Memory B cell (primary cell): ENCODE data around the gene HPCAL1.

ENCODE experiments used
- ATAC-seq: fragments of 150-1000 bp; cut with Tn5 transposase; 2 replicates; pipeline ENCODE4 v1.10.0; 2021; ENCODE audit warnings: low read depth, mild to moderate bottlenecking, moderate library complexity
- DNase-seq, 2 donors: peaks; one replicate each; pipeline ENCODE4 v3.0.0; 2022; ENCODE audit warnings: low spot score in 2 of 2
- H3K27ac Mint-ChIP-seq: one replicate; pipeline ENCODE4 v1.8.0; 2022; ENCODE audit warnings: mild to moderate bottlenecking, moderate library complexity, mixed read lengths
- H3K27me3 Mint-ChIP-seq: one replicate; pipeline ENCODE4 v1.8.0; 2022; ENCODE audit warnings: mixed read lengths
- H3K36me3 Mint-ChIP-seq: one replicate; pipeline ENCODE4 v1.8.0; 2022; ENCODE audit warnings: mild to moderate bottlenecking, mixed read lengths
- H3K4me1 Mint-ChIP-seq: one replicate; pipeline ENCODE4 v1.8.0; 2022; ENCODE audit warnings: mixed read lengths
- H3K4me3 Mint-ChIP-seq: one replicate; pipeline ENCODE4 v1.8.0; 2022; ENCODE audit warnings: mild to moderate bottlenecking, moderate library complexity, mixed read lengths
- H3K9me3 Mint-ChIP-seq: one replicate; pipeline ENCODE4 v1.8.0; 2022; ENCODE audit warnings: mixed read lengths

Gene HPCAL1

DNA sequence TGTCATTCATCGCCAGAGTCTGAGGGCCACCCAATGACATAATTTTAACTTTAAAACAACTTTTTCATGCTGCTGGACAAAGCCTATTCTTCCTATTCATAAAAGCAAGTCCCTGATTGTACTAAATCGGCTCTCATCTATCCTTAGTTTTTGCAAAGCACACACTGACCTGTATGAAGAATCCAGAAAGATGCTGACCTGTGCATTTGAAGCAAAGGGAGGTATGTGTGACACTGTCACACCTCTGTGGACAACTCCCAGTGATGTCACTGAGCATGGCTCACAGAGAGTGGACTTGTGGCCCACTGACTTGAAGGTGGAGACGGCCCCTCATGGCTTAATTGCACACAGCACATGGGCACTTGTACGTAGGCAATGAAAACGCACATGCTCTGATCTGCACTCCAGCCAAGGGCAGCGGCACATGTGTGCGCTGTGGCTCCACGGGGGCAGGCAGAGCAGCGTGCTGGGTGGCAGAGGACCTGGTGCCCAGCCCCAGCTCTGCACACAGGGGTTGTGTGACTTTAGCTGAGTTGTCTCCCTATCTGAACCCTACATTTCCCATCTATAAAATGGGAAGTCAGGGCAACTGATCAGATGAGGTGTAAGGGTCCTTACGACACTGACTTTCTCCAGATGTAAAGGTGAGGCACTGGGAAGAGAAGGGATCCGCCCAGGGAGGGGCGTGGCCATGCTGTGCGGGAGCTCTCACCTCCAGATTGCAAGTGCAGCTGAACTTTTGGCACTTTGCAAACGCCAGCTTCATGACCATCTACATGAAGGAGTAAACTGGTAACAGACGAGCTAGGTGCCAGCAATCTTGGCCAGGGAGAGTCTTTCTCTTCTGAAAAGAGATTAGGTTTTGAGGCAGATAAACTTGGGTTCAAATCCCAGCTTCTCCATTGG is 159.7 kb downstream of the HPCAL1 start:
- ATAC-seq (no peak), DNase-seq (no peak)

DNA sequence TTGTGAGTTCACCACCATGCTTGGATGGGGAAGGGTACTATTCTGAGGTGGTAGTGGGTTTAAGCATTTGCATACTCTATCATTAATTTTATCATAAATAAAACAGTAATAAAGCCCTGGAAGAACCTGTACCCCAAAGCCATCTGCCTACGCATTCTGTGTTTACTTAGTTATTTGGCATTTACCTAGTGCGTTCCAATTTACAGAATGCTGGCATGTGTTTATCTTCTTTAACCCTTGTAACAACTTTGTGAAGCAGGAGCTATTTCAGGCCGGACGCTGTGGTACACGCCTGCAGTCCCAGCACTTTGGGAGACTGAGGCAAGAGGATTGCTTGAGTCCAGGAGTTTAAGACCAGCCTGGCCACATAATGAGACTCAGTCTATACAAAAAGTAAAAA is 163.2 kb downstream of the HPCAL1 start:
- peaks cover 5% of the 10 kb centered on the region for H3K27me3 Mint-ChIP-seq
- ATAC-seq, result no peak
- H3K36me3 Mint-ChIP-seq, result no peaks in the 10 kb centered on the region
- DNase-seq, result no peak
- H3K4me1 Mint-ChIP-seq, result no peaks in the 10 kb centered on the region
- no peaks in the 10 kb centered on the region for H3K9me3 Mint-ChIP-seq
- no peak overlapping the region for H3K27ac Mint-ChIP-seq
- no peak overlapping the region for H3K4me3 Mint-ChIP-seq

More for the DNA sequence above, 159.7 kb downstream of the HPCAL1 start:
- H3K9me3 Mint-ChIP-seq, result no peaks in the 10 kb centered on the region
- H3K36me3 Mint-ChIP-seq, result no peaks in the 10 kb centered on the region
- no peak overlapping the region for H3K4me3 Mint-ChIP-seq
- H3K4me1 Mint-ChIP-seq, result no peaks in the 10 kb centered on the region
- H3K27ac Mint-ChIP-seq, result no peak overlapping the region
- peaks cover 7% of the 10 kb centered on the region for H3K27me3 Mint-ChIP-seq

DNA sequence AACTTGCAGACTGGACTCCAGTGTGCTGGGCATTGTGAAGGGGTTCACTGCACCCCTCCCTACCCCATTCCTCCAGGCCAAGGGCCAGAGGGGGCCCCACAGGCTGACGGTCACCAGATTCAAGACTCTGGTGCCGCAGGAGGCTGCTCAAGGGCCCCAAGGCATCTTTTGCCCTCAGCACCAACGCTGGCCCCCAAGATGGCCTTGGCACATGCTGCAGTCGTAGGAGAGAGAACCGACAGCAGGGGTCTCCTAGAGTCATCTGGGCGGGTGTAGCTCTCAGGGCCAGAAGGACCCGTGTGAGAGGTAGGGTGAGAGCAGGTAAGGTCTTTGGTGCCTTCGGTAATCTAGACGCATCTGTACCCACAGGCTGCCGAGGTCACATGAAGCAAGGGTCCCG is 164.1 kb downstream of the HPCAL1 start:
- DNase-seq (no peak), ATAC-seq (no peak)
- H3K4me1 Mint-ChIP-seq, result no peaks in the 10 kb centered on the region
- H3K9me3 Mint-ChIP-seq, result no peaks in the 10 kb centered on the region
- H3K27ac Mint-ChIP-seq, result no peak overlapping the region
- no peaks in the 10 kb centered on the region for H3K36me3 Mint-ChIP-seq
- no peak overlapping the region for H3K4me3 Mint-ChIP-seq
- peaks cover 5% of the 10 kb centered on the region for H3K27me3 Mint-ChIP-seq

DNA sequence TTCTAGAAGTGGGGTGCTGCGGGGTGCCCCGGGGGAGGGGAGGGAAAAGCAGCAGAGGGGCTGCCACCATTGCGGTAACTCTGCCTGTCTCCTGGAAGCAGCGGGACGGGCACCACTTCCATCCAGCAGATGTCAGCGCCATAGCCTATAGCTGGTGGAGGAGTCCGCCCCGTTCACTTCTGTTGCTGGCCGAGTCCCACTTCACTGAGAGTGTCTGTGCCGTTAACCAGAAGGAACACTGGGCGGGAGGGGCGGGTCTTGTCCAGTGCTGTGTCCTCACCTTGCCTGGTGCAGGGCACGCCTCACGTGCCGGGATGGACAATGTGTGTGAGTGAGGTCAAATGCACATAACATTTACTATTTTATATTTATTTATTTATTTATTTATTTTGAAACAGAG is 164.7 kb downstream of the HPCAL1 start:
- no peaks in the 10 kb centered on the region for H3K9me3 Mint-ChIP-seq
- no peak overlapping the region for H3K27ac Mint-ChIP-seq
- H3K36me3 Mint-ChIP-seq, result no peaks in the 10 kb centered on the region
- H3K4me3 Mint-ChIP-seq, result no peak overlapping the region
- ATAC-seq (no peak), DNase-seq (no peak)
- no peaks in the 10 kb centered on the region for H3K4me1 Mint-ChIP-seq
- peaks cover 3% of the 10 kb centered on the region for H3K27me3 Mint-ChIP-seq

DNA sequence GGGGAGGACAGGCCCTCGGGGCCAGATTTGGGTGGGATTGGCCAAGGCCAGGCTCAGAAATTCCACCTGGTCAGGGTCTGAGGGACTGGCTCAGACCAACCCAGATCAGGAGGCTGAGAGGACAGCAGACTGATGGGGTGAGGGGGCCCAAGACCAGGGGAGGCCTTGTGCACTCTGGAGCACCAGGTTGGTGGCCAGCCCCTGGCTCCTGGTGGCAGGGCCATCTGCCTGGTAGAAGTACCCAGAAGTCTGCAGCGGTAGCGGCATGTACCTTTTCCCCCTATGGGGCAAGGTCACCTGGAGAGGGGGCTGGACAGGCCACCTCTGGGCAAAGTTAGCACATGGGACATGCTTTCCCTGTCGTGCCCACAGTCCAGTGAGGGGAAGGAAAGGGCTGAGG is 166.6 kb downstream of the HPCAL1 start:
- H3K36me3 Mint-ChIP-seq, result no peaks in the 10 kb centered on the region
- DNase-seq (no peak), ATAC-seq (no peak)
- no peaks in the 10 kb centered on the region for H3K9me3 Mint-ChIP-seq
- H3K4me1 Mint-ChIP-seq, result no peaks in the 10 kb centered on the region
- H3K4me3 Mint-ChIP-seq, result no peak overlapping the region
- no peak overlapping the region for H3K27ac Mint-ChIP-seq
- H3K27me3 Mint-ChIP-seq, result peaks cover 1% of the 10 kb centered on the region

DNA sequence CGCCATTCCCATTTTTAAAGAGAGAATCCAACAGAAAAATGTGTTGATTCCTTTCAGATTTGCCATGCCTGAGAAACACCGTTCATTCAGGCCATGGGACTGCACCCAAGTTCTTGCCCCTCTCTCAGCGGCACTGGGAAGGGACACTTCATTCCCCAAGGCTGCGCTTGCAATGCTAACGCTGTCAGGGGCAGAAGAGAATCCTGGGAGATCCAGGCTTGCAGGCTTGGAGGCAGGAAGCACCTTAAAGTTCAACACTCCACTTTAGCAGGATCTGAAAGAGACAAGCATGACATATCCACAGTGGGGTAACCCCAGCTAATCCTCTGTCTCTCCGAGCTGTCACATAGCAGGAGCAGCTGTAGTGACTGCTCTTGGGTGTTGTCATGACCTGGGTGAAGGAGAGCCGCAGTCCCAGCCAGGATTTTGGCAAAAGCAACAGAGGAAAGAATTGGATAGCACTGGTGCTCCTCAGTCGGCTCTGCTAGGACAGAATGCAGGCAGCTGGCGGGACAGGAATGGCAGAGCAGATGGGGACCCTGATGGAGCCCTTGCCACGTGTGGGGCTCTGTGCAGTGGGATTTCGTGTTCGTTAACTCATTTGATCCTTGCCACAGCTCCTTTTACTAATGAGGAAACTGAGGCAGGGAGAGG is 167.4 kb downstream of the HPCAL1 start:
- Mint-ChIP-seq H3K9me3 (no peaks in the 10 kb centered on the region), H3K4me3 (no peak overlapping the region), H3K27me3 (peaks cover 1% of the 10 kb centered on the region), H3K27ac (no peak overlapping the region), H3K4me1 (no peaks in the 10 kb centered on the region), H3K36me3 (no peaks in the 10 kb centered on the region)
- DNase-seq (no peak), ATAC-seq (no peak)

DNA sequence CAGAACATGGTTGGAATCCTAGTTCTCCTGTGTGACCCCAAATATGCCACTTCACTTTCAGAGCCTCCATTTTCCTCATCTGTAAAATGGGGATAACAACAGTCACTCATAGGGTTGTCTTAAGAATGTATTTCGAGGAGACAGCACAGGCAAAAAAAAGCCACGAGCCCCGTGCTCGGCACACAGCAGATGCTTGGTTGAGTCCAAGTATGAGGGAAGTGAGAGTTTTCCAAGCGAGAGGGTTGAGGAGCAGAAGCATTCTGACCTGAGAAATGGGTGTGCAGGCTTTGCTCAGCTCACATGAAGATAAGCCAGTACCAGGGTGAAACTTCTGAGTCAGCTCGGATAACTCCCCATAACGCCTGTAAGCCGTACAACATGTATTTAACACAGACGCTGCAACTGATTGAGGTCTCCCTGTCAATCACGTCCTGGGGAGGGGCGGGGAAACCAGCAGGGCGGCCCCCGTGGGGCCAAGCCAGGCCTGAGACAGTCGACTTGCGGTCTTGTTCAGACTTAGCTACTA is 168.4 kb downstream of the HPCAL1 start:
- H3K9me3 Mint-ChIP-seq, result no peaks in the 10 kb centered on the region
- peaks cover 1% of the 10 kb centered on the region for H3K27me3 Mint-ChIP-seq
- H3K36me3 Mint-ChIP-seq, result no peaks in the 10 kb centered on the region
- ATAC-seq (no peak), DNase-seq (no peak)
- no peak overlapping the region for H3K27ac Mint-ChIP-seq
- H3K4me3 Mint-ChIP-seq, result no peak overlapping the region
- H3K4me1 Mint-ChIP-seq, result no peaks in the 10 kb centered on the region

DNA sequence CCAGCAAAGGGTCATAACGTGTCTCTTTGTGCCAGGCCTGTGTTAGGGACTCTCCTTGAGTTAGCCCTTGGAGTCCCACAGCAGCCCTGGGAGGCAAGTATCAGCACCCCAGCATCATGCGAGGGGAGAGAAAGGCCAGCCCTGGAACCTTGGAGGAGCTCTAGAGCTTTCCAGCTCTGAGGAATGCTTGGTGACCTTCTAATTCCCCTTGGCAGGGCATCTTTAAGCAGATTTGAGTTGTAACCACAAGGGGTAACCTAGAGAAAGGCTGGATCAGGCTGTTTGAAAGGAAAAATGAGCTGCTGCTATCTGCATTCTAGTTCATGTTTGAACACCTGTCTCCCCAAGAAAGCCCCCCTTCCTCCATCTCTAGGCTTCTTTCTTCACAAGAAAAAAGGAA is 169.3 kb downstream of the HPCAL1 start:
- Mint-ChIP-seq H3K36me3 (no peaks in the 10 kb centered on the region), H3K27me3 (no peaks in the 10 kb centered on the region), H3K4me3 (no peak overlapping the region), H3K9me3 (no peaks in the 10 kb centered on the region), H3K4me1 (peaks cover 1% of the 10 kb centered on the region), H3K27ac (no peak overlapping the region)
- DNase-seq (no peak), ATAC-seq (no peak)

DNA sequence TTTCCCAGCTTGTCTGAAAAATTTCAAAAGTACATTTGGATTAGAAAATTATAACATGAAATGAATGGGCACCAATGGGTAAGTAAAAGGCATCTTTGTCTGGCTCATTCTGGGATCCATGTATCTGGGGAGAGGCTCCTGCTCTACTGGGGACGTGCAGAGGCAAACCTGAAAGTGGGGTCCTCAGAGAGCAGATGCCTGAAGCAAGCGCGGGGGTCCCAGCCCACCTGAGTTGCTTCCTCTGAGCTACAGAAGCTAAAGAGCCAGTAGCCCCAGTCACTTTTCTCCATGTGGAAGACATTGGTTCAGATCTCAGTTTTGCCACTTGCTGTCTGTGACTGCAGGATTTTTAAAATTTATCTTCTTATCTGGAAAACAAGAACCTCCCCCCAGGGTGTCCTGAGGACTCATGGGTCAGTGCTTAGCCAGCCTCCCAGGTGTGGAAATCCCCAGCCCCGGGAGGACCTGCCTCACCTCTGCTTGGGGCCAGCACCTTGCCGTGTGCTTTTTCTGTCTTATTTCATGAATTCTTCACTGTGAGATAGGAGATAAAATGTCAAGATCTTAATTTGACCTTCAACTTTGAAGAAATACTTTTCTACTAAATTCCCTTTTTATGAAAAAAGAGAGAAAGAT is 170.5 kb downstream of the HPCAL1 start:
- no peaks in the 10 kb centered on the region for H3K9me3 Mint-ChIP-seq

DNA sequence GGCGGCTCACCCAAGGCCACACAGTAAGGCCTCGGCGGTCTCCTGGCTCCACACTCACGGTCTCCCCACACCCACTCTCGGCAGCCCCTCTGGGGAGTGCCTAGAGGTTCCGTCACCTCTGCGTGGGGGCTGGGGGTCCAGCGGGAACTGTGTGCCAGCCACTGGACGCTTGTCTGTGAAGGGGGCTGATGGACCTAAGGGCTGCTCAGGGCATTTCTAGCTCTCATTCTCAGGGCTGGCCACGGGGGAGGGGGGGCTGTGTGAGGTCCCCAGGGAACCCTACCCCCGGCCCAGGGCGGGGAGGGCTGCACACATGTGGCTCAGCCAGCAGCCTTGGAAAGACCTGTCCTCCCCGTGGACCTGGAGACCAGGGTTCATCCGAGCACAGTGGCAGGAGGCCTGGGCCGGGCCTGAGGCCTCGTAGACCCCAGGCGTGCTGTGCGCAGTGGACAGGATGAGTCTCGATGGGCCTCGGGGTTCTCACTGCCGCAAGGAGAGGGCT is 172.6 kb downstream of the HPCAL1 start:
- Mint-ChIP-seq H3K27me3 (no peaks in the 10 kb centered on the region), H3K27ac (no peak overlapping the region), H3K4me3 (no peak overlapping the region), H3K4me1 (peaks cover 5% of the 10 kb centered on the region), H3K9me3 (no peaks in the 10 kb centered on the region), H3K36me3 (no peaks in the 10 kb centered on the region)
- ATAC-seq, result no peak
- DNase-seq, result no peak

More for the DNA sequence above, 170.5 kb downstream of the HPCAL1 start:
- DNase-seq (no peak), ATAC-seq (no peak)
- Mint-ChIP-seq H3K36me3 (no peaks in the 10 kb centered on the region), H3K27ac (no peak overlapping the region), H3K27me3 (no peaks in the 10 kb centered on the region), H3K4me3 (no peak overlapping the region), H3K4me1 (peaks cover 5% of the 10 kb centered on the region)

DNA sequence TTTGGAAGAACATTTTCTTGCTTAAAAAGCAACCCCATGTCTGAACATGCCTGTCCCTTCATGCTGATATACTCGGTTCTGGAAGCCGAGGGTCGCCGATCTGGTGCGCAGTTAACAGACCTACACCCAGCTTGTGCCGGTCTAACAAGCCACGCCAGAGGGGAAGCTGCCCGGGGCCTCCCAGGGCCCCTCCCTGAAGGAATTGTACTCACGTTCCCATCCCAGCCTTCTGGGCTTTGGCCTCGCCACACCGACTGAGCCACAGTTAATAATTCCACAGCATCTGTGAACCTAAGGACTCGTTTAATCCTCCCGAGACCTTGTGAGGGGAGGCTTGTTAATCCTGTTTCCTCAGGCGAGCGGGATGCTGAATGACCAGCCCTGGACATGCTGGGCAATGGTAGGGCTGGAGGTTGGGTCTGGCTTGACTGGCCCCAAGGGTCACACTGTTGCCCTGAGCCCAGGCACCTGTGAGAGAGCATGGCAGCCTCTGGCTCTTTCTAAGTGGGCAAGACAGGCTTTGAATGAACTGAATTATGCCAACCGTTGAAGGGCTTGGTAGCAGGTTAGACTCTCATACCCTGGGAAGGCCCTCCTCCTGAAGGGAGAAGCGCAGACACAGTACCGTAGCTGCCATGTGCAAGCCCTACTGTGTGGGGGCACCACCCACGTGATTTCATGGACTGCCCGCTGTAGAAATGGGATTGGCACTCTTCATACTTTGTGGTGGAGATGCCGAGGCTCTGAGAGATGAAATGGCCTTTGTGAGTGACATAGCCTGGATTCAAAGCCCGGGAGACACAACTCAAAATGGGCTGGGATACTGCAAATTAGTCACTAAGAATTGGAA is 173.3 kb downstream of the HPCAL1 start:
- H3K36me3 Mint-ChIP-seq, result no peaks in the 10 kb centered on the region
- H3K27me3 Mint-ChIP-seq, result peaks cover 3% of the 10 kb centered on the region
- H3K4me1 Mint-ChIP-seq, result peaks cover 12% of the 10 kb centered on the region
- H3K4me3 Mint-ChIP-seq, result no peak overlapping the region
- no peak overlapping the region for H3K27ac Mint-ChIP-seq
- ATAC-seq, result no peak
- DNase-seq, result no peak
- H3K9me3 Mint-ChIP-seq, result no peaks in the 10 kb centered on the region

DNA sequence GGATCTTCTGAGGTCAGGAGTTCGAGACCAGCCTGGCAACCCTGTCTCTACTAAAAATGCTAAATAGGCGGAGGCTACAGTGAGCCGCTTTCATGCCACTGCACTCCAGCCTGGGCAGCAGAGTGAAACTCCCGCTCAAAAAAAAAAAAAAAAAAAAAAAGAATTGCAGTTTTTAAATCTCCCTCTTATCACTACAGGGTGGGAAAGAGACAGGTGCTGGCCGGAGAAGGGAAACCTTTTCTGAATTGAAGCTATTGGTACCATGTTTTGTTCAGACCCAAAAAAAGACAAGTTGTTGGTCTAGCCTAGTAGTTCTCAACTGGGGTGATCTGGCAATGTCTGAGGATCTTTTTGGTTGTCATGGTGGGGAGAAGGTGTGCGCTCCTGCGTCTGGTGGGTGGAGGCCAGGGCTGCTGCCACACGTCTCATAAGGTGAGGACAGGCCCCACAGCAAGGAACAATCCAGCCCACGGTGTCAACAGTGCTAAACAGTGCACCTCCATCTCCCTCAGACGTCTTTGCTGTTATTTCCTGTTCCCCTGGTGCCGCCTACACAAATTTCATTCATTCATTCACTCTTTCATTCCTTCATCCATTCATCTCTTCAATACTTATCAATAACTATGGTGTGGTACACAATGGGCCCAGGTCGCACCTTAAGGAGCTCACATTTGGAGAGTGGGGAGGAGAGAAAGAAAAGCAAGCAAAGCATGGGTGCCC is 174.2 kb downstream of the HPCAL1 start:
- DNase-seq (no peak), ATAC-seq (no peak)
- peaks cover 5% of the 10 kb centered on the region for H3K27me3 Mint-ChIP-seq
- H3K9me3 Mint-ChIP-seq, result no peaks in the 10 kb centered on the region
- H3K4me1 Mint-ChIP-seq, result peaks cover 12% of the 10 kb centered on the region
- no peak overlapping the region for H3K4me3 Mint-ChIP-seq
- no peak overlapping the region for H3K27ac Mint-ChIP-seq
- H3K36me3 Mint-ChIP-seq, result no peaks in the 10 kb centered on the region
